Measurements from ENCODE around the gene MDN1. TPM values are rescaled to one million over a fixed set of nuclear protein-coding genes. Genes with fewer than 3 reads are reported as not detected.
"Not testable (repeated sequence)": the region's sequence is repeated elsewhere in the genome, so short reads cannot be mapped to it uniquely, and the experiment has no call there.

MDN1 gene, protein sequence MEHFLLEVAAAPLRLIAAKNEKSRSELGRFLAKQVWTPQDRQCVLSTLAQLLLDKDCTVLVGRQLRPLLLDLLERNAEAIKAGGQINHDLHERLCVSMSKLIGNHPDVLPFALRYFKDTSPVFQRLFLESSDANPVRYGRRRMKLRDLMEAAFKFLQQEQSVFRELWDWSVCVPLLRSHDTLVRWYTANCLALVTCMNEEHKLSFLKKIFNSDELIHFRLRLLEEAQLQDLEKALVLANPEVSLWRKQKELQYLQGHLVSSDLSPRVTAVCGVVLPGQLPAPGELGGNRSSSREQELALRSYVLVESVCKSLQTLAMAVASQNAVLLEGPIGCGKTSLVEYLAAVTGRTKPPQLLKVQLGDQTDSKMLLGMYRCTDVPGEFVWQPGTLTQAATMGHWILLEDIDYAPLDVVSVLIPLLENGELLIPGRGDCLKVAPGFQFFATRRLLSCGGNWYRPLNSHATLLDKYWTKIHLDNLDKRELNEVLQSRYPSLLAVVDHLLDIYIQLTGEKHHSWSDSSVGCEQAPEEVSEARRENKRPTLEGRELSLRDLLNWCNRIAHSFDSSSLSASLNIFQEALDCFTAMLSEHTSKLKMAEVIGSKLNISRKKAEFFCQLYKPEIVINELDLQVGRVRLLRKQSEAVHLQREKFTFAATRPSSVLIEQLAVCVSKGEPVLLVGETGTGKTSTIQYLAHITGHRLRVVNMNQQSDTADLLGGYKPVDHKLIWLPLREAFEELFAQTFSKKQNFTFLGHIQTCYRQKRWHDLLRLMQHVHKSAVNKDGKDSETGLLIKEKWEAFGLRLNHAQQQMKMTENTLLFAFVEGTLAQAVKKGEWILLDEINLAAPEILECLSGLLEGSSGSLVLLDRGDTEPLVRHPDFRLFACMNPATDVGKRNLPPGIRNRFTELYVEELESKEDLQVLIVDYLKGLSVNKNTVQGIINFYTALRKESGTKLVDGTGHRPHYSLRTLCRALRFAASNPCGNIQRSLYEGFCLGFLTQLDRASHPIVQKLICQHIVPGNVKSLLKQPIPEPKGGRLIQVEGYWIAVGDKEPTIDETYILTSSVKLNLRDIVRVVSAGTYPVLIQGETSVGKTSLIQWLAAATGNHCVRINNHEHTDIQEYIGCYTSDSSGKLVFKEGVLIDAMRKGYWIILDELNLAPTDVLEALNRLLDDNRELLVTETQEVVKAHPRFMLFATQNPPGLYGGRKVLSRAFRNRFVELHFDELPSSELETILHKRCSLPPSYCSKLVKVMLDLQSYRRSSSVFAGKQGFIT (N-terminal part only)
- polyA plus RNA-seq (2013, experiment 1 of 2; ENCODE audit: insufficient read length), result 15.9 TPM
- 15.0 TPM for polyA plus RNA-seq (2013, experiment 2 of 2; ENCODE audit: insufficient read length)

DNA sequence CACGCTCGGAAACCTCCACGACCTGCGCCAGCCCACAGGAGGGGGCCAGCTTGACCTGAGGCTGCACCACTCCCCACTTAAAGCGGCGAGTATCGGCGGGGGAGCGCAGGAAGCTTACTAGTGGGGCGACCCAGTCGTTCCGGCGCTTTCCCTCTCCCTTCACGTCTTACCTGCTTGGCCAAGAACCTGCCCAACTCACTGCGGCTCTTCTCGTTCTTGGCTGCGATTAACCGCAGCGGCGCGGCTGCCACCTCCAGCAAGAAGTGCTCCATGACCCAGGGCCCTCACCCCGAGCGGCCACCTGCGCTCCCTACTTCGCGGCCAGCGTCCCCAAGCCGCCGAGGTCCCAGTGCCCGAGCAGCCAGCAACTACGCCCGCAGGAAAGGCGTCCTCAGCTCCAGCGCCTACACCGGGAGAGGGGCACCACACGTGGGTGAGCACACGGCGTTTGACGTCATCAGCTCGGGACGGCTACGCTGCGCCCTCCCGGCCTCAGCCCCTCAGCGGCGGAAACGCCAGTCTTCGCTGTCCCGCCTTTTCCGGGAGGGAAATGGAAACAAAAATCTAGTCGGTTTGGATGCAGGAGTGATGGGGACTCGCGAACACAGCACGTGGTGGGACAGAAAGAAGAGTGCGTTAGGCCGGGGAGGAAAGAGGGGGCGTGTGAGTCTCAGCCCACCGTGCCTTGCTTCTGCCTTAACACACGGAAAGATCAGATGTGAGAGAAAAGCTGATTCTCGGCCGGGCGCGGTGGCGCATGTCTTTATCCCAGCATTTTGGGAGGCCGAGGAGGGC, at the start of gene MDN1:
Gene MDN1, minus strand, starts transcription at position 459 of the 795 bp plus-strand sequence. Its CDS starts 187 bp downstream, at position 272.
- DNase-seq, result peak; percentile 95

GRCh38 chr6:89866024-89866678, 46.6 kb upstream of the MDN1 start:
- DNase-seq, result no peak

- DNase-seq, result no peak
These were observed 43.1 kb upstream of the MDN1 start for GRCh38 chr6:89862698-89863097.

GRCh38 chr6:89862273-89862672, 42.7 kb upstream of the MDN1 start:
- DNase-seq, result no peak

- DNase-seq, result no peak
These were observed 40.1 kb upstream of the MDN1 start for GRCh38 chr6:89859744-89860143.

GRCh38 chr6:89858041-89858440, 38.4 kb upstream of the MDN1 start:
- DNase-seq, result no peak

GRCh38 chr6:89853068-89853467, 33.5 kb upstream of the MDN1 start:
- peak; percentile 56 for DNase-seq

DNA sequence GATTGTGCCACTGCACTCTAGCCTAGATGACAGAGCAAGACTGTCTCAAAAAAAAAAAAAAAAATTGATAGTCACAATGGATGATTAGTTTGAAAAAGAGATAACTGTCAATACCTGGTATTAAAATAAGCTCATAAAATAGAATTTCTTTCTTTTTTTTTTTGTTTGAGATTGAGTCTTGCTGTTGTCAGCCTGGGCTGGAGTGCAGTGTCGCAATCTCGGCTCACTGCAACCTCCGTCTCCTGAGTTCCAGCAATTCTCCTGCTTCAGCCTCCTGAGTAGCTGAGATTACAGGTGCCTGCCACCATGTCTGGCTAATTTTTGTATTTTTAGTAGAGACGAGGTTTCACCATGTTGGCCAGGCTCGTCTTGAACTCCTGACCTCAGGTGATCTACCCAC, 27.9 kb upstream of the MDN1 start:
- not testable (repeated sequence) for DNase-seq

- DNase-seq, result peak; percentile 37
These were observed 23.5 kb upstream of the MDN1 start for GRCh38 chr6:89843070-89843469.

DNA sequence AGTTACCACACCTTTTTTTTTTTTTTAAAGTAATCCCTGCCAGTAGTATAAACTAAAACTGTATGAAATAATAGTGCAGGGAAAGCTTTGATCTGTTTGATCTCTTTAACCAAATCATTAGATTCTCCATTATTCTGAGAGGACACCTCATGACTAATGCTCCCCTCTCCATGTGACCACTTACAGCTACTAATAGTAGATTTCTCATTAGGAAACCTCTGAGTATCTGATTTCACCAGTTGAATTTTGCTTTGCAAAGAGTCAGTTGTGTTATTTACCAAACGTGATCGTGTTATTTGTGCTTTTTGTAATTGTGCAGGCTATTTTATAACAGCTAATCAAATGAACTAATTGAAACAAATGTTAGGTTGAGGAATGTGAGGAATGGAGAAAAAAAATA, 22.6 kb upstream of the MDN1 start:
- no peak for DNase-seq

DNA sequence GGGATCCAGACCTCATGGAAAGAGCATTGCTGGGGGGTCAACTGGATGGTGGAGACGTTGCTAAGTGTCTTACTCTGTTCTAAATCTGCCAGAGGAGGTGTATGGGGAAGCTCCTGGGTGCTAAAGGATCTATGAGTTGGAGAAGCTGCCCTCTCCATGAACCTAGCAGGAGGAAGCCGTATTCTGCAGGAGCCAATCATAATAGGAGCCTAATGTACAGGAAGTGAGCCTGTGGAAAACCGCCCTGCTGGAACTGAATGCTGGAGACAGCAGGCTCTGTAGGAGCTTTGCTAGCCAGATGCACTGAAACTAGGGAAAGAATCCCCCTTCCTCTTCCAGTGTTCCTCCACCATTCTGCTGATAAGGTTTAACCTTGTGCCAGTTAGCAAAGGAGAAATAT, 20.9 kb upstream of the MDN1 start:
- DNase-seq, result peak; percentile 40

GRCh38 chr6:89836639-89837222, 17.1 kb upstream of the MDN1 start:
- DNase-seq, result no peak

DNA sequence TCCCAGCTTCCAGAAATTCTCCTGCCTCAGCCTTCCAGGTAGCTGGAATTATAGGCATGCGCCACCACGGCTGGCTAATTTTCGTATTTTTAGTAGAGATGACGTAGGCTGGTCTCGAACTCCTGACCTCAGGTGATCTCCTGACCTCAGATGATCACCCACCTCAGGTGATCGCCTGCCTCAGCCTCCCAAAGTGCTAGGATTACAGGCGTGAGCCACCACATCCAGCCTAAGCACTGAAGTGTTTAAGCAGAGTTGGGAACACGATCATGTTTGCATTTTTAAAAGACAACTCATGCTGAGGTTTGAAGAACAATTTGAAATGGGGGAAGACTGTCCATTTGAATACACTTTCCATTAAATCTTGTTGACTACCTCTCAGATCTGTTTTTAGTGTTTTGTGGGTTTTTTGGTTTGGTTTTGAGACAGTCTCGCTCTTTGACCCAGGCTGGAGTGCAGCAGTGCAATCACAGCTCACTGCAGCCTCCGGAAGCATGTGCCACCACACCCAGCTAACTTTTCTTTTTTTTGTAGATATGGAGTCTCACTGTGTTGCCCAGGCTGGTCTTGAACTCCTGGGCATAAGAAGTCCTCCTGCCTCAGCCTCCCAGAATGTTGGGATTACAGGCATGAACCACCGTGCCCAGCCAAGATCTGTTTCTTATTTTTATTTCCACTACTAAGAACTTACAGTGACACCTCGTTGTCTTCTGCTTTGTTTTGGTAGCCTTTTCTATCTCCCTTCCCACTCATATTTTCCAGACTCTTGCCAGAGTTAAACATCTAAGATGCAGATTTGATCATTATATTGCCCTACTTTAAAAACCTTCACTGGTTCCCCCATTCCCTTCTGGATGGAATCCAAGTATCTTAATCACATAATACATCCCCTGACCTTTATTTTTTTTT, 15.5 kb upstream of the MDN1 start:
- DNase-seq, result peak; percentile 49

GRCh38 chr6:89830170-89830809, 10.7 kb upstream of the MDN1 start:
- DNase-seq, result no peak

GRCh38 chr6:89829472-89830169, 10.0 kb upstream of the MDN1 start, which contains the start of gene CASP8AP2:
Gene CASP8AP2, plus strand, starts transcription at chr6:89829880.
- DNase-seq, result peak; percentile 99

DNA sequence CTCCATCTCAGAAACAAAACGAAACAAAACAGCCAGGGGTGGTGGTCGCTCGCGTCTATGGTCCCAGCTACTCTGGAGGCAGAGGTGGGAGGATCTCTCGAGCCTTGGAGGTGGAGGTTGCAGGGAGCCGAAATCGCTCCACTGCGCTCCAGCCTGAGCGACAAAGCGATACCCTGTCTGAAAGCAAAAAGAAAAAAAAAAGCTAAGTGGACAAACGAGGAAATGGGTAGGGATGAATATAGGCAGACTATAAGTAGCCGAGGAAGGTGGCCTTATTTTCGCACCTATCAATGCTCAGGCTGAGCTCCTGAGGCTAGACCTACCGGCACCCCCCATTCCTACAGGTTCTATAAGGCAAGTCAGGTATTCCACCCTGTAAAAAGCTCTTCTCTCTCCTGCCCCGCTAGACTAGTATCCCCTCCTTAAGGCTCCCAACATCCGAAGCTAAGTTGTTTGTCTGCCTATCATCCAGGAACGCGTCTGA, 9.4 kb upstream of the MDN1 start:
- peak; percentile 4 for DNase-seq

GRCh38 chr6:89828475-89828987, 8.9 kb upstream of the MDN1 start:
- not testable (repeated sequence) for DNase-seq

GRCh38 chr6:89826029-89826528, 6.5 kb upstream of the MDN1 start:
- DNase-seq, result peak; percentile 61
